Neural progenitor cell (in vitro differentiated cells): ENCODE results near the gene GSTO2.

Experiments
- EZH2phosphoT487 ChIP-seq: fragments of 200-600 bp; sonication (generic); IDR thresholded peaks from 2 replicates; pipeline ENCODE4 v1.6.1; 2017; ENCODE audit warnings: antibody characterized with exemption
- TF ChIP-seq, protein P1 (sequence below): fragments of 200-600 bp; sonication (generic); IDR thresholded peaks from 2 replicates; pipeline ENCODE4 v1.5.1; 2017; ENCODE audit warnings: antibody characterized with exemption, mild to moderate bottlenecking

DNA sequence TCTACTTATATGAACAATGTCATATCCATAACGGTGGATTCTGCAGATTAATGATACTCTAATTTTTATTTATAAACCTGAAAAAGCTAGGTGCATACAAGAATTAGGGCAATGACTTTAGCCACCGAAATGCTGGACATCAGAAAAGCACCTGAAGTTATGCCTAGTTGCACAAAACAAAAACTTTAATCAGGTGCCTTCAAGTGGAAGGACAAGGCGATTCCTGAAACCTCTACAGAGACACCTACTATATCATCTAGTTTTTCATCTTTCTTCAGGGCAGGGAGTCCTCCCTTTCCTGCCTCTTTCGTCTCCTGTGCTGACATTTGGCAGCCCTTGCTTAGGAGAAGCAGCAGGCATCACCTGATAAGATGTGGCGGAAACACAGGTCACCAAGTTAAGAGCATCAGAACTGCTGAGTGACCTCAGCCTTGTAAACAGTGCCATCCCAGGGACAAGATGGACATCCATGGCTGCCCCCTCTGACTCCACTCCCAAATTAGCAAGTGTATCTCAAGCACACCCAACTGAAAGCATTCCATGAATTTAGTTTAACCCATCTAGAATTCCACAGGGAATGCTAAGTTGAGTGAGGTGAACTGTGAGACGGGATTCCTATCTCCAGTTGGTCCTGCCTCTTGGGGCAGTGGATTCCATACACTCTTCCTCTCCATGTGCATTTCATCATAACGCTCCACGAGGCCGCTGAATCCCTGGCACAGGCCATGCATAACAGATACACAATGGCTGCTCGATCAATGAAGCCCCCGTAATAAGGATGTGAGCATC is 63.5 kb downstream of the GSTO2 start:
- TF ChIP-seq, protein P1, sequence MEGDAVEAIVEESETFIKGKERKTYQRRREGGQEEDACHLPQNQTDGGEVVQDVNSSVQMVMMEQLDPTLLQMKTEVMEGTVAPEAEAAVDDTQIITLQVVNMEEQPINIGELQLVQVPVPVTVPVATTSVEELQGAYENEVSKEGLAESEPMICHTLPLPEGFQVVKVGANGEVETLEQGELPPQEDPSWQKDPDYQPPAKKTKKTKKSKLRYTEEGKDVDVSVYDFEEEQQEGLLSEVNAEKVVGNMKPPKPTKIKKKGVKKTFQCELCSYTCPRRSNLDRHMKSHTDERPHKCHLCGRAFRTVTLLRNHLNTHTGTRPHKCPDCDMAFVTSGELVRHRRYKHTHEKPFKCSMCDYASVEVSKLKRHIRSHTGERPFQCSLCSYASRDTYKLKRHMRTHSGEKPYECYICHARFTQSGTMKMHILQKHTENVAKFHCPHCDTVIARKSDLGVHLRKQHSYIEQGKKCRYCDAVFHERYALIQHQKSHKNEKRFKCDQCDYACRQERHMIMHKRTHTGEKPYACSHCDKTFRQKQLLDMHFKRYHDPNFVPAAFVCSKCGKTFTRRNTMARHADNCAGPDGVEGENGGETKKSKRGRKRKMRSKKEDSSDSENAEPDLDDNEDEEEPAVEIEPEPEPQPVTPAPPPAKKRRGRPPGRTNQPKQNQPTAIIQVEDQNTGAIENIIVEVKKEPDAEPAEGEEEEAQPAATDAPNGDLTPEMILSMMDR = no peak
- no peak for TF ChIP-seq EZH2phosphoT487
